Lower leg skin (tissue), 4 donors: ENCODE data around the gene SDHAF1. TPM values are rescaled to one million over a fixed set of nuclear protein-coding genes. Genes with fewer than 3 reads are reported as not detected.

ENCODE experiments used
- DNase-seq, 2 donors: peaks; one replicate each; pipeline ENCODE4 v3.0.0-alpha.2; 2019; ENCODE audit warnings: low spot score in 2 of 2
- H3K4me3 ChIP-seq: fragments of 200-600 bp; sonication (generic); 2 replicates; pipeline ENCODE4 v1.5.1; 2017; ENCODE audit warnings: mild to moderate bottlenecking, low read depth; ENCODE audit not compliant: poor library complexity, severe bottlenecking
- CTCF ChIP-seq, 3 donors: fragments of 450-650 bp; IDR thresholded peaks; one replicate each; pipeline ENCODE4 v1.5.1; 2016; ENCODE audit warnings: antibody characterized with exemption in 3 of 3, mild to moderate bottlenecking in 3 of 3, moderate library complexity in 2 of 3
- POLR2A ChIP-seq, 2 donors: fragments of 450-650 bp; IDR thresholded peaks; one replicate each; pipeline ENCODE4 v1.6.1; 2016 to 2017; ENCODE audit warnings: antibody characterized with exemption in 2 of 2, mild to moderate bottlenecking in 1 of 2, moderate library complexity in 1 of 2
- WGBS, 2 donors: methylation state at CpG; one replicate each; pipeline ENCODE4 v1.1.5; 2018; 5-methylcytosine and 5-hydroxymethylcytosine counted together
- intact Hi-C: fragments of 100-400 bp; cut with DNase I; formaldehyde crosslinking; loops from one replicate; pipeline ENCODE4 v1.15.0; 2023; ENCODE audit warnings: low total_unique reads
- total RNA-seq, 4 donors: library from RNA; depleted of rRNA; stranded (reverse); fragments of >200 nt; gene quantifications; one replicate each; pipeline ENCODE4 v1.1.0, GENCODE V29; 2016

The SDHAF1 gene
- total RNA-seq, 4 donors from 2014 or later, result 51.6 to 83.8 (median 64.4) TPM

GRCh38 chr19:36009220-36009619, 14.2 kb downstream of the SDHAF1 start:
- DNase-seq, result peak in 1 of 2 donors; percentile 91
- intact Hi-C loops, result loop anchor here (10.0 kb wide), 1 partner anchor 46 kb away; the partner anchor contains the start of genes THAP8 and WDR62

DNA sequence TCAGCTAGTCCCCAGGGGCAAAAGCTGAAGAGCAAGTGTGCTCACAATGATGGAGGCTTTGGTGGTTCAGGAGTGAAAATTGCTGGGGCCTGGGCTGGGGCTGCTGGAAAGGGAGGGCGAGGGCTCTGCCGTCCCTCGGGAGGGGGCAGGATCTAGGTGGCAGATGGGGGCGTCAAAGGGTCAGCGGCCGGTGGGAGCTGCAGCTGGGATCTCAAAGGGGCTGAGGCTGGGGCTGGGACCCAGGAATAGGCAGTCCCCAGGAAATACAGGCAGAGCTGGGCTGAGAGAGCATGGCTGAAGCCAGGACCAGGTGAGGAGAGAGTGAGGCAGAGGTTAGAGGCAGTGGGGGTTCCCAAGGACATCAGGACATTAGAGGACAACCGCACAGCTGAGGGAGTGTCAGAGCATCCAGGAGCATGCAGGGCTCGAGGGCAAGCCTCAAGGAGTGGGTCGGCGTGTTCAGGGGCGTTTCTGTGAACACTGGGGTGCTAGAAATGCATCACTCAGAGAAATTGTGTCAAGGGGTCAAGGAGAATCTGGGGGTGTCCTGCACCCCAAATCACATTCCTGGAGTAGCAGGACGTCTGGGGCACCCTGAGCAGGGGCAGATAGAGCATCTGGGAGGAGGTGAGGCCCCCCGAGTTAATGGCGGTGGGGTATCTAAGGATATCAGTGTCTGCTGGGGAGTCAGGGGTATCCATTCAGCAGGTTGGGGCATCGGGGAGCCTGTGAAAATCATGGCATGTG, 14.8 kb downstream of the SDHAF1 start:
- DNase-seq, result no peak
- intact Hi-C loops, result loop anchor here (10.0 kb wide), 1 partner anchor 45 kb away; the partner anchor contains the start of genes THAP8 and WDR62
- 48 to 52% methylated on average over 15 of the region's 15 CpGs for WGBS, 2 donors
- no peak overlapping the region for H3K4me3 ChIP-seq
- TF ChIP-seq CTCF (IDR thresholded peaks at IDR 0.05) (no peak), POLR2A (IDR thresholded peaks at IDR 0.05) (no peak)

More at GRCh38 chr19:36009220-36009619, 14.2 kb downstream of the SDHAF1 start:
- TF ChIP-seq POLR2A (IDR thresholded peaks at IDR 0.05) (no peak), CTCF (IDR thresholded peaks at IDR 0.05) (no peak)
- no peak overlapping the region for H3K4me3 ChIP-seq
- 1 to 3% methylated on average over 22 to 50 of the region's 50 CpGs for WGBS, 2 donors

GRCh38 chr19:36010402-36010801, 15.4 kb downstream of the SDHAF1 start:
- 97% methylated on average over 11 of the region's 11 CpGs for WGBS, 2 donors
- intact Hi-C loops, result no loop called here
- H3K4me3 ChIP-seq, result no peak overlapping the region

DNA sequence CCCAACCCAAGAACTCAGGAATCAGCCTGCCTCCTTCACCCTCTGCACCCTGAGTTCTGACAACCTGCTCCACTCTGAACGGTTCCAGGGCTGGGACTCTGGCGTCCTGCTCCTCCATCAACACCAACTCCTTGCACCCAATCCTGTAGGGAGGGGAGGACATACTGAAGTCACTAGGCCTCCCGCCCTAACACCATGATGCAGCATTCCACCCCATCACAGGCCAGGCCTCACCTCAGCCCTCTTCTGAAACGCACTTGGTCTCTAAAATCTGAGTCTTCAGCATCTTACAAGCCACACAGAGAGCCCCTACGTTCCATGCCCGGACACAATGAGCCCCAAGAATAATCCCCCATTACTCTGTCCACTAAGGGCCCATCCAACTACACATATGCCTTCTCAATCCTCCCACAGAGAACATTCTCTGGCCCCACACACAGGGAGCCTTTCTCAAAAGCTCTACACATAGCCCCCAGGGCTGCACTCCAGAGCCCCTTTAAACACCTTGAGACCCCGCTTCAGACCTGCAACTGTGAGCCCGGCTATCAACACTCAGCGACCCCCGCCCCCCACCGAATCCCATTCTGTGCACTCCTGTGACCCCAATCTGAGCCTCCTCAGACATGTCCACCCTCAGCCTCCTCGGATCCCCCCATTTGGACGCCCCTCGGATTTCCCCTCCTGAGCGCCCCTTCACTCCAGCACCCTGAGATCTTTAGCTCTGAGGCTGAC, 18.5 kb downstream of the SDHAF1 start:
- DNase-seq, result no peak
- H3K4me3 ChIP-seq, result peak overlapping the region; percentile 59
- TF ChIP-seq POLR2A (IDR thresholded peaks at IDR 0.05) (no peak), CTCF (IDR thresholded peaks at IDR 0.05) (no peak)
- 27 to 33% methylated on average over 15 of the region's 15 CpGs for WGBS, 2 donors
- intact Hi-C loops, result no loop called here

More at GRCh38 chr19:36010402-36010801, 15.4 kb downstream of the SDHAF1 start:
- TF ChIP-seq POLR2A (IDR thresholded peaks at IDR 0.05), result no peak
- no peak for TF ChIP-seq CTCF (IDR thresholded peaks at IDR 0.05)
- DNase-seq, result no peak

GRCh38 chr19:36014012-36014924, 19.3 kb downstream of the SDHAF1 start, which contains the start of gene ALKBH6:
Gene ALKBH6 (minus strand): TSS chr19:36014213. CDS start chr19:36013397, 816 bp downstream.
- TF ChIP-seq CTCF (IDR thresholded peaks at IDR 0.05), result no peak
- TF ChIP-seq POLR2A (IDR thresholded peaks at IDR 0.05), result no peak
- intact Hi-C loops, result no loop called here
- DNase-seq, result peak; percentile 99 to 100
- peak within 1 kb of the TSS; percentile 59 for H3K4me3 ChIP-seq
- 1 to 3% methylated on average over 34 to 42 of the region's 42 CpGs for WGBS, 2 donors
